HUES48 (cell line): Measurements from ENCODE around the gene FREM1.

Experiments
- H3K27ac ChIP-seq: one replicate; pipeline ENCODE4 v1.7.0; 2013; ENCODE audit warnings: low read depth, low read length, inconsistent platforms
- H3K27me3 ChIP-seq: 2 replicates; pipeline ENCODE4 v1.6.1; 2013; ENCODE audit warnings: mild to moderate bottlenecking, low read length; ENCODE audit not compliant: control insufficient read depth, insufficient read depth
- H3K36me3 ChIP-seq: 2 replicates; pipeline ENCODE4 v1.6.1; 2013; ENCODE audit warnings: low read length; ENCODE audit not compliant: control insufficient read depth, insufficient read depth
- H3K4me1 ChIP-seq: 2 replicates; pipeline ENCODE4 v1.6.1; 2013; ENCODE audit warnings: mild to moderate bottlenecking, low read length; ENCODE audit not compliant: control insufficient read depth, insufficient read depth
- H3K4me3 ChIP-seq: 2 replicates; pipeline ENCODE4 v1.5.1; 2013; ENCODE audit warnings: mild to moderate bottlenecking, low read depth, low read length
- H3K9ac ChIP-seq: 2 replicates; pipeline ENCODE4 v1.6.1; 2013; ENCODE audit warnings: mild to moderate bottlenecking, low read depth, low read length, moderate library complexity
- H3K9me3 ChIP-seq: 2 replicates; pipeline ENCODE4 v1.6.1; 2013; ENCODE audit warnings: low read length; ENCODE audit not compliant: control insufficient read depth, insufficient read depth

Gene FREM1

DNA sequence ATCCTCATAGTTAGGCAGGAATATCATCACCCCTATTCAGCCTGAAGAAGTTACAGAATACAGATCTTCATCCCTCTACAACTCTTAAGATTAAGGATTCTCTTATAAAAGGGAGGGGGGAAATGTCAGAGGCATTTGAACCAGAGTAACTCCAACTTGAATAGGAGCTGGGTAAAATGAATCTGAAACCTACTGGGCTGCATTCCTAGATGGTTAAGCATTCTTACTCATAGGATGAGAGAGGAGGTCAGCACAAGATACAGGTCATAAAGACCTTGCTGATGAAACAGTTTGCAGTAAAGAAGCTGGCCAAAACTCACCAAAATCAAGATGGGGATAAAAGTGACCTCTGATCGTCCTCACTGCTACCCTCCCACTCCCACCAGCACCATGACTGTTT is 14.4 kb downstream of the FREM1 start:
- Histone ChIP-seq H3K36me3 (no peaks in the 10 kb centered on the region), H3K9me3 (peaks cover 11% of the 10 kb centered on the region), H3K4me3 (no peak overlapping the region), H3K27me3 (no peaks in the 10 kb centered on the region), H3K4me1 (peaks cover 6% of the 10 kb centered on the region; the same call in 1 of the 2 replicates), H3K27ac (no peak overlapping the region), H3K9ac (no peak overlapping the region)

DNA sequence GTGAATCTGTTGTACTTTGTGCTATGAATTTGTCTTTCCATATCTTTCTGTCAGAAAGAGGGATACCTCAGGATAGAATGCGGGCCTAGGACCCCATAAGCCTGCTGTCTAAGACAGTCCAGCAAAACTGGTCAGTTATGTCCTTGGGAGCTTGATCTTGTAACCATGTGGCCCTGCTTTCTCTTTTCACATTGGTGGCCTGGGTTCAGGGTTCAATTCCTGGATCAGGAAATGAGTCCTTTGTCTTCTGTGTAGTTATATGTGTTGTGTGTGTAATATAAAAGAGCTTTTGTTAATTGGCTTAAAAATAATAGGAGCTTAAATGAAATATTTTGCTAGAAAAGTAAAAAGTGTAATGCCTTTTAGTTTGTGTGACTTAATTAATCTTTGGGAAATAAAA is 16.9 kb downstream of the FREM1 start:
- H3K27ac ChIP-seq: no peak overlapping the region
- no peaks in the 10 kb centered on the region for H3K27me3 ChIP-seq
- no peak overlapping the region for H3K9ac ChIP-seq
- peaks cover 18% of the 10 kb centered on the region for H3K4me1 ChIP-seq
- no peak overlapping the region for H3K4me3 ChIP-seq
- peaks cover 11% of the 10 kb centered on the region for H3K9me3 ChIP-seq
- H3K36me3 ChIP-seq: no peaks in the 10 kb centered on the region

DNA sequence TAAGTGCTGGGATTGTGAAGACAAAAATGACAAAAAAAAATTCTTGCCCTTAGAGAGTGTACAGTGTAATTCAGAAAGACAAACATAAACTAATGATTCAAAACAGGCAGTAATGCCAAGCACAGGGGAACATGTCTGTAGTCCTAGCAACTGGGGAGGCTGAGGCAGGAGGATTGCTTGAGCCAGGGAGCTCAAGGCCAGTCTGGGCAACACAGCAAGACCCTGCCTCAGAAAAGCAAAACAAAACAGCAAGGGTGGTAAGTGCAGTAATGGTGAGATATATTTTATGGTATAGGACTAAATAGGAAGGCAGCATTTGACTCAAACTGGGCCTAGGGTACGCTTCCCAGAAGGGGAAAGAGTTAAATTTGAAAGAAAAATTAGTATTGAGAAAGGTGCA is 18.9 kb downstream of the FREM1 start:
- Histone ChIP-seq H3K27me3 (no peaks in the 10 kb centered on the region), H3K9ac (no peak overlapping the region), H3K4me3 (no peak overlapping the region), H3K9me3 (peaks cover 11% of the 10 kb centered on the region), H3K36me3 (no peaks in the 10 kb centered on the region), H3K27ac (no peak overlapping the region), H3K4me1 (peaks cover 12% of the 10 kb centered on the region)

DNA sequence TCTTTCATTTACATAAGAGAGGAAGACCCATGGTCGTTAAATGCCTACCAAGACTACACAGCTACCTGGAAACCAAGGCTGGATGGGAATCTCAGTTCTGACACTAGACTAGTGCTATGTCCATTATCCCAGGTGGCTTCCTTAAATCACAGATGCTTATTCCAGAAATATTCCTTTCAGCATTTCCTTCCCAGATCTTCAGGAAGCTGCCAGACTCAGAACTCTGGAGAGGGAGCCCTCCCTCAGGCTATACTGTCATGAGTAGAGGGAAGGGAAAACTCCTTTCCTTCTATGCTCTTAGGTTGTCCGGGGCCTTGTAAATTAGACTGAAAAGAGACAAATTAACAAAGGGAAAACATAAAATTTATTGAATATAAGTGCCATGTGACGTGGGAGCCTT is 20.8 kb downstream of the FREM1 start:
- Histone ChIP-seq H3K9me3 (peaks cover 4% of the 10 kb centered on the region), H3K27ac (no peak overlapping the region), H3K4me3 (no peak overlapping the region), H3K27me3 (no peaks in the 10 kb centered on the region), H3K4me1 (peaks cover 12% of the 10 kb centered on the region), H3K9ac (no peak overlapping the region), H3K36me3 (no peaks in the 10 kb centered on the region)

DNA sequence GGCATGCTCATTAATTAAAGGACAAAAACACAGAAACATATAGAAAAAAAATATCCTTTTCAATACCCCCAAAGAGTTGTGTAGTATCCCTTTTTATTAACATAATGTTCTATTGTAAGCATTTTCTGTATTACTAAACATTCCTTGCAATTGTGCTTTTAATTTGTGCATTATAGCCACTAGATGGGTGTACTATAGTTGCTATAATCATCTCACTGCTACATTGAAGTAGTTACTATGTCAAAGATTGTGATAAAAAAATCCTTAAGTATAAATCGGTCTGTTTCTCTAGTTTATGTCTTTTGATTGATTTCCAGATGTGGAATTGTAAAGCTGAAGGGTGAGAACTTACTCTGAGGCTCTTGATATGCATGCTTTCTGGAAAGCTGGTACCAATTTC is 21.4 kb downstream of the FREM1 start:
- H3K9ac ChIP-seq: no peak overlapping the region

DNA sequence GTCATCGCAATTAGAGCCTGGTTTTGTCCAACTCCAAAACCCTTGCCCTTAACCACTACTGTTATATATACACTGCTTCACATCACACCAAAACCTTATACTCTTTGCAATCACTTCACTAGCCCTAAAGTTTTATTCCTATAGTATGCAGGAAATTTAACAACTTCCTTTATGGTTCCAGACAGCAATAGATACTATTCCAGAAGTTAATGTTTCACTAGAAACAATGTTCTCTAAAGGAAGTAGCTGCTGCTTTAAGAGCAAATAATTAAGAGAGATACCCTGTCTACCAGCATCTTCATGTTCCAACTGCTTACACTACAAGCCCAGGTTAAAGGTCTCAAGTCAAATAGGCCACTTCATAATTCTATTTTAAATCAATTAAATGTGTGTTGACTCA is 22.0 kb downstream of the FREM1 start:
- Histone ChIP-seq H3K4me3 (no peak overlapping the region), H3K9me3 (no peaks in the 10 kb centered on the region), H3K36me3 (no peaks in the 10 kb centered on the region), H3K27ac (no peak overlapping the region), H3K9ac (no peak overlapping the region), H3K4me1 (peaks cover 12% of the 10 kb centered on the region), H3K27me3 (no peaks in the 10 kb centered on the region)

More for the DNA sequence above, 21.4 kb downstream of the FREM1 start:
- no peaks in the 10 kb centered on the region for H3K27me3 ChIP-seq
- no peak overlapping the region for H3K4me3 ChIP-seq
- H3K4me1 ChIP-seq: peaks cover 12% of the 10 kb centered on the region
- no peaks in the 10 kb centered on the region for H3K9me3 ChIP-seq
- no peak overlapping the region for H3K27ac ChIP-seq
- H3K36me3 ChIP-seq: no peaks in the 10 kb centered on the region

DNA sequence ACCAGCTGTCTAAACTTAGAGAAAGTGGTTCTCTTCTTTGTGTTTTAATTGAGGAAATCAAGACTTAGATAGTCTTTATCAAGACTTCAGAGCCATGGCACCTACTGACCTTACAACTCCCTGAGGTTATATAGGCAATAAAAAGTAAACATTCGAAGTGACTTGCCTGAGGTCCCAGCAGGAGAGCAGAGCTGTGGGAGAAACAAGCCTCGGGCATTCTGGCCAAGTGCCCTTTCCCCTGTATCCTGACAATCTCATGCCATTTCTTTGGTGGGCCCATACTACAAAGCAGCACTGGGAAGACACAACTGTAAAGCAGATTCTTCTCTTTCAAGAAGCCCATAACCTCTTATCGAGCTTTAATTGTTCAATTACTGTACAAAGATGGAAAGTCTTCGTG is 23.1 kb downstream of the FREM1 start:
- peaks cover 12% of the 10 kb centered on the region for H3K4me1 ChIP-seq
- H3K27ac ChIP-seq: no peak overlapping the region
- H3K9me3 ChIP-seq: no peaks in the 10 kb centered on the region
- no peak overlapping the region for H3K4me3 ChIP-seq
- H3K36me3 ChIP-seq: no peaks in the 10 kb centered on the region
- no peaks in the 10 kb centered on the region for H3K27me3 ChIP-seq
- no peak overlapping the region for H3K9ac ChIP-seq

DNA sequence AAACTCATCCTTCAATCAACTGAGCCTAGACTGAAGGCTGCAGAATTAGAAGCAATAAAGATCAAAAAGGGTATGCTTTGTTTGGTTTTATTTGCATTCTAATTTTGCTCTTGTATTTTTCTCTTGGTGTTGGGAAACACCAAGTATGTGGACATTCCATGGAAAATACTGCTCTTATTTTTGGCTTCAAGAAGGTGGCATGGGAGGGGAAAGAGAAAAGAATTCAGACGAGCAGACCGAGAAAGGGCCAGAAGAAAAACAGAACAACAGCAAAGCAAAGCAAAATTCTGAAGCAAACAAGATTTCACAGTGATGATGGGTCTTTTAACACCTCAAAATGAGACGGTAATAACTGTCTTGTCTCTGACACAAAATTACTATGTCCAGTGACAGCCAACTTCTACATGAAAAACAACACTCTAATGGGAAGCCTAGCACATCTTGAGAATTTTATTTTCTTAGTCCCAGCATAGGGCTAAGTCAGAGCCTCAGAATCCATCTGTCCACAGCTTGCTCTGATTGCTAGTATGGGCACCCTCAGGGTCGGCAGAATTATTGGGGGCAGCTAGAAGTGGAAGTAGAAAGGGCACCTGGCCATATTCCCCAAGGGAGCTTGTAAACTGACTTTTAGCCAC is 26.8 kb downstream of the FREM1 start:
- Histone ChIP-seq H3K9ac (no peak overlapping the region), H3K4me1 (0 out of 2 replicates have a peak, but pooled peaks cover 6% of the 10 kb centered on the region), H3K4me3 (no peak overlapping the region), H3K9me3 (no peaks in the 10 kb centered on the region), H3K27me3 (no peaks in the 10 kb centered on the region), H3K36me3 (no peaks in the 10 kb centered on the region), H3K27ac (no peak overlapping the region)

DNA sequence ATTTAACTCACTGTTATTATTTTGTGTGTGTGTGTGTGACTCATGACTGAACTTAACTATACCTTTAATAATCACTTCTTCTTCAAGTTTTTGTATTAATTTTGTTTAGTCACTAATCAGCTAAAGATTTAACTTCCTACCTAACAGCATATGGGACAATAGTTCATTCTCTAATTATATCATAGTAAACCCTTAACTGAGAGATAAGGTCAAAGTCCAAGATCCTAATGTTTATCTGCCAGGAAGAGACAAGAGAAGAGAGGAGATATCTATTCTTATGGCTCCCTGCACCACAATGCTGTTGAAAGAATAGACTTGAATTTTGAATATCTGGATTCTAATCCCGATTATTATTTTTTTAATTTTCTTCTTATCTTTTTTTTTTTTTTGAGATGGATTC is 28.1 kb downstream of the FREM1 start:
- Histone ChIP-seq H3K4me1 (0 out of 2 replicates have a peak, but pooled peaks cover 6% of the 10 kb centered on the region), H3K27me3 (no peaks in the 10 kb centered on the region), H3K4me3 (no peak overlapping the region)

DNA sequence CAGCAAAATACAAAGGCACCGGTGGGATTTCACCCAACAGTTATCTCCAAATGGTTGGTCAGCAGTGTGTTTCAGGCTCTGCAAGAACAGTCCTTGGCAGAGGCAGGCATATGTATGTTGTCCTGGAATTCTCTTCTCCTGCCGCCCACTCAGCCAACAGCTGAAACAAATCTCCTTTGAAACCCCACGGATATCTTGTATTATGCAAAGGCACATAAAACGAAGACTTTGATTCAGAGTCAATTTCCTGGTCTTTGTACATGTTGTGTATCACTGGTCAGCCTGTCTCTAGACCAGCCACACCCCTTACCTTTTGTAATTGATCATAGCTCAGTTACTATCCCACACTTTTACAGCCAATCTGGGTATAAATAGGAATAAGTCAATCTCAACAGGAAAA is 29.2 kb downstream of the FREM1 start:
- Histone ChIP-seq H3K4me3 (no peak overlapping the region), H3K4me1 (0 out of 2 replicates have a peak, but pooled peaks cover 6% of the 10 kb centered on the region), H3K36me3 (no peaks in the 10 kb centered on the region), H3K27ac (no peak overlapping the region), H3K27me3 (no peaks in the 10 kb centered on the region), H3K9ac (no peak overlapping the region), H3K9me3 (peaks cover 7% of the 10 kb centered on the region; the same call in 1 of the 2 replicates)

More for the DNA sequence above, 28.1 kb downstream of the FREM1 start:
- Histone ChIP-seq H3K27ac (no peak overlapping the region), H3K9ac (no peak overlapping the region), H3K9me3 (no peaks in the 10 kb centered on the region), H3K36me3 (no peaks in the 10 kb centered on the region)

DNA sequence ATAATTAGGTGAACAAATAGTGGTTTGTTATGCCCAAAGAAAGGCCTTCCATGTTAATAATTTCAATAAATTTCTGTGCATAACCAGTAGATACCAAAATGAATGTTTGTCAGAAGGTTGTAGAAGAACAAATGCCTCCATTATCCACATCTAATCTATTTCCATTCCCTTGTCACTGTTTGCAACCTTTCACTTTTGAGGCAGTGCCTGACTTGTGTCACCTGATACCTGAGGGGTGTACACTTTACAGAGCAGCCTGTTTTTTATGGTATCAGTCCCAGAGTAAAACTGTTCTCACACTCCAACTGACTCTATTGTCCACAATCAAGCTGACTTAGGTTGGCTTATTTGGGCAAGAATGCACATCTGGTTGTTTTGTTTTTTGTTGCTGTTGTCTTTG is 40.1 kb downstream of the FREM1 start:
- Histone ChIP-seq H3K9ac (no peak overlapping the region), H3K27me3 (no peaks in the 10 kb centered on the region)

More for the DNA sequence above, 40.1 kb downstream of the FREM1 start:
- no peak overlapping the region for H3K4me3 ChIP-seq
- H3K27ac ChIP-seq: no peak overlapping the region
- no peaks in the 10 kb centered on the region for H3K4me1 ChIP-seq
- H3K9me3 ChIP-seq: no peaks in the 10 kb centered on the region
- H3K36me3 ChIP-seq: no peaks in the 10 kb centered on the region
